OCI-LY7 (cell line): Measurements from ENCODE around the gene FAM32A. TPM values are rescaled to one million over a fixed set of nuclear protein-coding genes. Genes with fewer than 3 reads are reported as not detected.

Experiments
- Bru-seq: library from RNA; stranded (reverse); fragments of 400-500 nt; gene quantifications from one replicate; lab custom pipeline; 2021; lab: Mats Ljungman, UMichigan
- BruChase-seq, 2 experiments: library from RNA; stranded (reverse); fragments of 400-500 nt; gene quantifications; one replicate each; lab custom pipeline; 2021; lab: Mats Ljungman, UMichigan
- BruUV-seq: library from RNA; stranded (reverse); fragments of 400-500 nt; replicated peaks from 2 replicates; lab custom pipeline; 2021; lab: Mats Ljungman, UMichigan
- CTCF ChIA-PET: fragments of 300-600 bp; sonication (Branson Sonifier 250); formaldehyde crosslinking; loops from one replicate; lab custom pipeline; 2022; ENCODE audit warnings: antibody characterized with exemption; ENCODE audit not compliant: unreplicated experiment; lab: Charles Lee
- POLR2A ChIA-PET: fragments of 300-600 bp; sonication (Branson Sonifier 250); formaldehyde crosslinking; loops from one replicate; lab custom pipeline; 2022; ENCODE audit warnings: antibody characterized with exemption; lab: Charles Lee
- DNase-seq: peaks from one replicate; pipeline ENCODE4 v3.0.0-alpha.2; 2015; ENCODE audit warnings: low spot score
- H2AFZ ChIP-seq: fragments of 200-600 bp; sonication (generic), shearing (Covaris generic); 2 replicates; pipeline ENCODE4 v1.6.1; 2014; ENCODE audit warnings: mild to moderate bottlenecking, antibody characterized with exemption, low read length, moderate library complexity
- H3K27ac ChIP-seq: fragments of 200-600 bp; sonication (generic); 2 replicates; pipeline ENCODE4 v1.5.1; 2014; ENCODE audit warnings: mixed run types, low read depth, mild to moderate bottlenecking, moderate library complexity, low read length, inconsistent platforms; ENCODE audit not compliant: poor library complexity, severe bottlenecking
- H3K36me3 ChIP-seq: fragments of 200-600 bp; sonication (generic); 2 replicates; pipeline ENCODE4 v1.6.1; 2014; ENCODE audit warnings: mild to moderate bottlenecking, antibody characterized with exemption, low read length, moderate library complexity, mixed read lengths; ENCODE audit not compliant: insufficient read depth
- H3K4me1 ChIP-seq: fragments of 200-600 bp; sonication (generic); 2 replicates; pipeline ENCODE4 v1.5.1; 2014; ENCODE audit warnings: mild to moderate bottlenecking, low read length; ENCODE audit not compliant: insufficient read depth, poor library complexity, severe bottlenecking
- H3K4me2 ChIP-seq: fragments of 200-600 bp; sonication (generic); 2 replicates; pipeline ENCODE4 v1.6.1; 2014; ENCODE audit warnings: mild to moderate bottlenecking, low read length
- H3K4me3 ChIP-seq: fragments of 200-600 bp; sonication (generic); 2 replicates; pipeline ENCODE4 v1.5.1; 2014; ENCODE audit warnings: mild to moderate bottlenecking, low read depth, low read length; ENCODE audit not compliant: poor library complexity, severe bottlenecking
- H3K79me2 ChIP-seq: fragments of 200-600 bp; sonication (generic); 2 replicates; pipeline ENCODE4 v1.6.1; 2016; ENCODE audit warnings: low read depth, mild to moderate bottlenecking, low read length, moderate library complexity, mixed read lengths; ENCODE audit not compliant: insufficient read depth
- H3K9me2 ChIP-seq: fragments of 200-600 bp; sonication (generic); 2 replicates; pipeline ENCODE4 v1.6.1; 2016; ENCODE audit warnings: mild to moderate bottlenecking, low read length, mixed read lengths; ENCODE audit not compliant: insufficient read depth
- H3K9me3 ChIP-seq: fragments of 200-600 bp; sonication (generic); 2 replicates; pipeline ENCODE4 v1.6.1; 2014; ENCODE audit warnings: mild to moderate bottlenecking, mixed run types, low read length, mixed read lengths
- H4K20me1 ChIP-seq: fragments of 200-600 bp; sonication (generic); 2 replicates; pipeline ENCODE4 v1.6.1; 2014; ENCODE audit warnings: mild to moderate bottlenecking, antibody characterized with exemption, low read length, moderate library complexity, mixed read lengths; ENCODE audit not compliant: insufficient read depth
- EZH2phosphoT487 ChIP-seq: fragments of 200-600 bp; sonication (generic); IDR thresholded peaks from 2 replicates; pipeline ENCODE4 v1.6.1; 2018; ENCODE audit warnings: low read depth, borderline replicate concordance, mild to moderate bottlenecking, mixed run types, antibody characterized with exemption, low read length, moderate library complexity, mixed read lengths
- intact Hi-C: fragments of 100-400 bp; cut with micrococcal nuclease; formaldehyde crosslinking; loops from one replicate; pipeline ENCODE4 v1.10.0; 2022; ENCODE audit not compliant: unreplicated experiment
- long read RNA-seq: library from polyadenylated mRNA; stranded (forward); transcript quantifications from one replicate; pipeline ENCODE4 v2.0.0, GENCODE V29; 2022
- total RNA-seq, 2 experiments: library from RNA; depleted of rRNA in 1 of 2; stranded (reverse); fragments of >200 nt in 1 of 2; shearing (Covaris generic) in 1 of 2; gene quantifications; 2 replicates each; pipeline ENCODE4 v1.2.3, GENCODE V29; 2014 to 2022
- TF ChIP-seq, protein P1 (sequence below): fragments of 200-600 bp; sonication (generic); conservative IDR thresholded peaks from 2 replicates; pipeline ENCODE4 v1.5.1; 2014; ENCODE audit warnings: mild to moderate bottlenecking, antibody characterized with exemption, low read length, moderate library complexity, mixed read lengths

Gene FAM32A
- 71.0 and 104 TPM in 2 replicates for total RNA-seq (2014; rRNA removed; shearing (Covaris generic))
- 64.5 and 65.7 TPM in 2 replicates for total RNA-seq (2022)
- percentile 72 among the genes with signal in this experiment for Bru-seq, nascent RNA
- BruChase-seq, experiment 1, labeled RNA remaining after a 6-hour chase, result percentile 78 among the genes with signal in this experiment
- BruChase-seq, experiment 2, labeled RNA remaining after a 2-hour chase, result percentile 89 among the genes with signal in this experiment
- long read RNA-seq, transcript FAM32A-204 (3 exons, 798 nt), result minor isoform, 7 of 224 reads
- long read RNA-seq, transcript FAM32A-205 (3 exons, 1,168 nt), result minor isoform, 23 of 224 reads
- long read RNA-seq, transcript FAM32A-201 (4 exons, 1,455 nt), result major isoform, 184 of 224 reads
- long read RNA-seq, partial matches to known transcripts, result 10 of 224 reads
- long read RNA-seq, other reads (novel, unspliced or antisense), result 0 of 224 reads

DNA sequence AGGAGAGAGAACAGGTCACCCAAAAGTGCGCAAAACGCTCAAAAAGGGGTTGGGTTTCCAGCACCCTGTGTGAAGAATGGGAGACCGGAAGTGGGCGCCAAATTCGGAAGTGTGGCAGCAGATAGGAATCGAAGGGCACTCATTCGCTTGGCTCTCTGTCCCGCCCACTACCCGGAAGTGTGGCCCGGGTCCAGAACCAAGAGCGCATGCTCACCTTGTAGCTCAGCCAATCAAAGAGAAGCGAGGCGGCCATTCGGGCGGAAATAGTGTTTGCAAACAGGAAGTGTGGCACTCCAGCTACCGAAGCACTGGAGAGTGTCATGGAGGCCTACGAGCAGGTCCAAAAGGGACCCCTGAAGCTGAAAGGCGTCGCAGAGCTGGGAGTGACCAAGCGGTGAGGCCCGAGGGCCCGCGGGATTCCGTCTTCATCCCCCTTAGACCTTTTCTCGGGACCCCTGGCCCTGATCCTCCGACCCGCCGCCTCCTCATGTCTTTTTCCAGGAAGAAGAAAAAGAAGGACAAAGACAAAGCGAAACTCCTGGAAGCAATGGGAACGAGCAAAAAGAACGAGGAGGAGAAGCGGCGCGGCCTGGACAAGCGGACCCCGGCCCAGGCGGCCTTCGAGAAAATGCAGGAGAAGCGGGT is at the start of gene FAM32A:
Gene FAM32A (plus strand): TSS at position 288 of the 645 bp plus-strand sequence. CDS start 33 bp downstream, at position 321.
- Histone ChIP-seq H2AFZ (peak within 1 kb of the TSS; percentile 89; the same call in 1 of the 2 replicates), H3K4me3 (peak within 1 kb of the TSS; percentile 88), H3K4me1 (peaks cover 42% of the 10 kb centered on the region), H3K9me3 (no peaks in the 10 kb centered on the region), H3K36me3 (peaks cover 28% of the 10 kb centered on the region), H3K4me2 (peak within 1 kb of the TSS; percentile 81), H4K20me1 (no peaks in the 10 kb centered on the region), H3K27ac (peak within 1 kb of the TSS; percentile 42), H3K9me2 (no peaks in the 10 kb centered on the region), H3K79me2 (peaks cover 17% of the 10 kb centered on the region)
- ChIA-PET CTCF (interaction anchor here (0.6 to 1.1 kb wide), 3 partner anchors 12 to 143 kb away, joined by 3 to 6 read pairs (median 4); partner anchors contain the start of gene AP1M1), POLR2A (interaction anchor here (0.6 to 1.9 kb wide), 10 partner anchors 9 to 399 kb away, joined by 3 to 13 read pairs (median 4); partner anchors contain the start of gene AP1M1)
- DNase-seq, result peak; percentile 99
- no peak for TF ChIP-seq EZH2phosphoT487
- TF ChIP-seq, protein P1, sequence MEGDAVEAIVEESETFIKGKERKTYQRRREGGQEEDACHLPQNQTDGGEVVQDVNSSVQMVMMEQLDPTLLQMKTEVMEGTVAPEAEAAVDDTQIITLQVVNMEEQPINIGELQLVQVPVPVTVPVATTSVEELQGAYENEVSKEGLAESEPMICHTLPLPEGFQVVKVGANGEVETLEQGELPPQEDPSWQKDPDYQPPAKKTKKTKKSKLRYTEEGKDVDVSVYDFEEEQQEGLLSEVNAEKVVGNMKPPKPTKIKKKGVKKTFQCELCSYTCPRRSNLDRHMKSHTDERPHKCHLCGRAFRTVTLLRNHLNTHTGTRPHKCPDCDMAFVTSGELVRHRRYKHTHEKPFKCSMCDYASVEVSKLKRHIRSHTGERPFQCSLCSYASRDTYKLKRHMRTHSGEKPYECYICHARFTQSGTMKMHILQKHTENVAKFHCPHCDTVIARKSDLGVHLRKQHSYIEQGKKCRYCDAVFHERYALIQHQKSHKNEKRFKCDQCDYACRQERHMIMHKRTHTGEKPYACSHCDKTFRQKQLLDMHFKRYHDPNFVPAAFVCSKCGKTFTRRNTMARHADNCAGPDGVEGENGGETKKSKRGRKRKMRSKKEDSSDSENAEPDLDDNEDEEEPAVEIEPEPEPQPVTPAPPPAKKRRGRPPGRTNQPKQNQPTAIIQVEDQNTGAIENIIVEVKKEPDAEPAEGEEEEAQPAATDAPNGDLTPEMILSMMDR, result no peak
- intact Hi-C loops, result loop anchor here (2.0 kb wide), 1 partner anchor 74 kb away; the partner anchor contains the start of gene RAB8A
- BruUV-seq, result no TSS peak

DNA sequence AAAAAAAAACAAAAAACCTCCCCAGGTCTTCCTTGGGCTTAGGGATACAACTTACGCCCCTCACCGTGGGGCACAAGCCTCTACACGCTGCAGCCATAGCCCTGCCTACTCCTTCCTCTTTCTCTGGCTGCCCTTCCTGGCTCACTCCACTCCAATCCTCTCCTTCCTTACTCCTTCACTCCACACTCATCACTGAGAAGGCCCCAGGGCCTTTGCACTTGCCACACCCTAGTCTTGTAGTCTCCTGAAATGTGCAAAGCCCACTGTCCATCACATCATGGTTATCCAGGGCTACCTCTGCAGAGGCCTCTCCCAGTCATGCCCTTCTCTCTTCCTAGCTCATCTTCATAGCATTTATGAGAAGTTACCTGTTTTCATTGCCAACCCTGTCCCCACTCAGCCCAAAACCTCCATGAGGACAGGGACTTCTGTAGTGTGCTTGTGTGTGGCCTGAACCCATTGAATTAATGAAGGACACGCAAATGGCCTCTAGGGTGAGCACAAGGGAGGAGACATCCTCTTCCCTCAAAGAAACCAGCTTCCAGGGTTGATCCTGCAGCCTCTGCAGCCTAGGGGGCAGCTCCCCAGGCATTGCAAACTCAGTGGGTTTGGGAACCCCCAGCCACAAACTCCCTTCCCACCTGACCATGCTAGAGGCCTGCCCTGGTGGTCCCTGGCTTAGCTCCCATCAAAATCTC is 49.6 kb upstream of the FAM32A start:
- POLR2A ChIA-PET, result interaction anchor here (0.5 kb wide), 1 partner anchor 940 kb away, joined by 7 read pairs; the partner anchor contains the start of gene MYO9B
- CTCF ChIA-PET, result no interaction called here
- no peak for DNase-seq
- Histone ChIP-seq H3K4me3 (no peak overlapping the region), H3K4me1 (peaks cover 18% of the 10 kb centered on the region), H3K27ac (no peak overlapping the region), H3K79me2 (no peaks in the 10 kb centered on the region), H3K9me3 (no peaks in the 10 kb centered on the region), H3K36me3 (peaks cover 49% of the 10 kb centered on the region), H3K9me2 (no peaks in the 10 kb centered on the region), H4K20me1 (no peaks in the 10 kb centered on the region), H2AFZ (no peak overlapping the region), H3K4me2 (no peak overlapping the region)
- intact Hi-C loops, result no loop called here
- TF ChIP-seq, protein P1, result no peak
- TF ChIP-seq EZH2phosphoT487, result no peak
- BruUV-seq, result no TSS peak
